Right ventricle myocardium superior (tissue), 1 donor: ENCODE results near the gene DMTF1. TPM values are rescaled to one million over a fixed set of nuclear protein-coding genes. Genes with fewer than 3 reads are reported as not detected.
"Not testable (repeated sequence)": the region's sequence is repeated elsewhere in the genome, so short reads cannot be mapped to it uniquely, and the experiment has no call there.

Experiments used
- ATAC-seq: fragments of 200-7000 bp; cut with Tn5 transposase; one replicate; pipeline ENCODE4 v1.9.1; 2020; ENCODE audit warnings: mild to moderate bottlenecking; ENCODE audit not compliant: poor library complexity
- DNase-seq: peaks from one replicate; pipeline ENCODE4 v3.0.0-alpha.2; 2020
- intact Hi-C: fragments of 100-400 bp; cut with DNase I; formaldehyde crosslinking; loops from one replicate; pipeline ENCODE4 v1.11.2; 2022
- total RNA-seq: library from RNA; stranded (reverse); fragmentation: NEBNext Ultra II Directional; extraction: Animal tissue kit (Norgen Biotek cat#: 25700); gene quantifications from one replicate; pipeline ENCODE4 v1.2.1, GENCODE V29; 2021
- donor health status: DM: no; HTN: yes; CAD: no; lungs with severe emphysema.

The DMTF1 gene
- total RNA-seq, 1 donor from 2014 or later, result 26.8 TPM

DNA sequence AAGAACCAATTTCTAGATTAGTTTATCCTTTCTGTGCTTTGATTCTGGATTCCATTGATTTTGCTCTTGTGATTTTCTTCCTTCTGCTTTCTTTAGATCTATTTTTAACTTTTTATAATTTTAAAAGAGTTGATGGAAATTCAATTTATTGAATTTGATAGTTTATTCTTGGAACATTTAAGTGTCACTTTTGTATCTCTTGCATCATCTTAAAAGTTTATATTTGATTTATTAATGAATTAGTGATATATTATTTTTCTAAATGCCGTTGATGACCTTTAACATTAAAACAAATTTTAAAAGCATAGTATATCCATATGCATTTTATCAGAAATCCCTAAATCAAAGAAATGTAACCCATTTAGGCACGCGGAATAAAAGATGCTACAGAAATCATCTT is 26.9 kb downstream of the DMTF1 start:
- intact Hi-C loops, result no loop called here
- no peak for DNase-seq
- ATAC-seq, result no peak

GRCh38 chr7:87187120-87187519 is 34.9 kb downstream of the DMTF1 start:
- intact Hi-C loops, result no loop called here
- no peak for DNase-seq
- no peak for ATAC-seq

DNA sequence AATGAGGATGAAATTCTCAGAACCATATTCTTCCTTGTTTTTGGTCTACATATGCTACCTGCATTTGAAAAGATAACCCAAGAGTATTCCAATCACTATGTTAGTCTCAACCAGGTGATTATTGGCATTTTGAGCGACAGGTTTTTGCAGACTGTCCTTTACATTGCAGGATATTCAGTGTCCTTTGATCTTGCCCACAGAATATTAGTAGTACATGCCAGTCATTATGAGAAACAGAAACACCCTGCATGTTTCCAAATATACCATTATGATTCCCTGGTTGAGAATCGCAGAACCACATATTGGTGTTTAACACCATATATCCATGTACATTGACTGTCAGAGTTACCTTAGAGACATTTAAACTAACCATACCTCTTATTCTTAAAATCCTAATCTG is 36.7 kb downstream of the DMTF1 start:
- no peak for ATAC-seq
- intact Hi-C loops, result no loop called here
- no peak for DNase-seq

DNA sequence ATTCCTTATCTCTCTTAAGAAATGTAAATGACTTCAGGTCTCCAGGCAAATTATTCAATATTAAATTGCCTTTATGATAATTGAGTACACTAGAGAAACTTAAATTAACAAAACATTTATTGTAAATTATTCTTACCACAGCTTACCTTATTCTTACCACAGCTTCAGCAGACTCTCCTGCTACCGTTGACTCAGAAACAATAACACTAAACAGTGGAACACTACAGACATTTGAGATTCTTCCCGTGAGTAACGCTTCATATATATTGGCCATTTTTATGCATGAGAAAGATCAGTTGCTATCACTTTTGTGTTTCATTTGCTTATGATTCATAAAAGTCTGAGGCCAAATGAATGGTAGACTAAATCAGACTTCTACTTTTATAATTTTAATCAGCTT is 38.5 kb downstream of the DMTF1 start:
- ATAC-seq (no peak), DNase-seq (no peak)
- intact Hi-C loops, result no loop called here

- intact Hi-C loops, result no loop called here
- ATAC-seq (no peak), DNase-seq (no peak)
These were observed 40.7 kb downstream of the DMTF1 start for GRCh38 chr7:87192784-87193487.

GRCh38 chr7:87193912-87194311 is 41.7 kb downstream of the DMTF1 start:
- no peak for ATAC-seq
- DNase-seq, result no peak
- intact Hi-C loops, result no loop called here

GRCh38 chr7:87199241-87199640 is 47.0 kb downstream of the DMTF1 start:
- intact Hi-C loops, result no loop called here
- ATAC-seq, result no peak
- DNase-seq, result no peak

- no peak for DNase-seq
- peak; percentile 48 for ATAC-seq
- intact Hi-C loops, result no loop called here
These were observed 47.6 kb downstream of the DMTF1 start for GRCh38 chr7:87199700-87200450.

DNA sequence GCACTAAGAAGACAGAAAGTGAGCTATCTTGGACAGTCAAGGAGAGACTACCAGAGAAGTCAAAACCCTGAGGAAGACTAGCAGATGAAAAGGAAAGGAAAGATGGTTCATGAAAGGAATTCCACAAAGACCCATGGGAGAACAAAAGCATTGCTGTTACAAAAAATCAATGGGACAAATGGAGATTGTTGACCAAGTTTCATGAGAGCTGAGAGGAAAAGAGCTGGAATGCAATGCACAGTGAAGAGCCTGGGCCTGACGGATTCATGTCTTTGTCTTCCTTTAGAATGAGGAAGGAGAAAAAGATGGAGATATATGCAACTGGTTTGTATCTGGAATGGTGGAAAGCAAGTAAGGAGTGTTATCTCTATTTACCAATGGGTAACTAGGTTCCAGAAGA is 50.0 kb downstream of the DMTF1 start:
- intact Hi-C loops, result no loop called here
- DNase-seq (no peak), ATAC-seq (no peak)

GRCh38 chr7:87202705-87203104 is 50.5 kb downstream of the DMTF1 start:
- intact Hi-C loops, result no loop called here
- ATAC-seq, result no peak
- no peak for DNase-seq

- intact Hi-C loops, ATAC-seq, DNase-seq: not testable (repeated sequence)
These were observed 51.7 kb downstream of the DMTF1 start for GRCh38 chr7:87203929-87204328.

GRCh38 chr7:87204933-87205332 is 52.7 kb downstream of the DMTF1 start:
- intact Hi-C loops, result no loop called here
- ATAC-seq (no peak), DNase-seq (no peak)

DNA sequence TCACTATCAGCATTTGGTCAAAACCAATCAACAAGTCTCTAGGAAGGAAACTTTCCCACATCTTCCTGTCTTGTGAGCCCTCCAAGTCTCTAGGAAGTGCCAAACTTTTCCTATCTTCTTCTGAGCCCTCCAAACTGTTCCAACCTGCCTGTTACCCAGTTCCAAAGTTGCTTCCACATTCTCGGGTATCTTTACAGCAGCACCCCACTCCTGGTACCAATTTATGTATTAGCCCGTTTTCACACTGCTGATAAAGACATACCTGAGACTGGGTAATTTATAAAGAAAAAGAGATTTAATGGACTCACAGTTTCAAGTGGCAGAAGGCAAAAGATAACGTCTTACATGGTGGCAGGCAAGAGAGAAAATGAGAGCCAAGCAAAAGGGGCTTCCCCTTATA is 53.4 kb downstream of the DMTF1 start:
- intact Hi-C loops, DNase-seq, ATAC-seq: not testable (repeated sequence)

- intact Hi-C loops, result no loop called here
- DNase-seq (no peak), ATAC-seq (no peak)
These were observed 54.1 kb downstream of the DMTF1 start for GRCh38 chr7:87206361-87206760.

DNA sequence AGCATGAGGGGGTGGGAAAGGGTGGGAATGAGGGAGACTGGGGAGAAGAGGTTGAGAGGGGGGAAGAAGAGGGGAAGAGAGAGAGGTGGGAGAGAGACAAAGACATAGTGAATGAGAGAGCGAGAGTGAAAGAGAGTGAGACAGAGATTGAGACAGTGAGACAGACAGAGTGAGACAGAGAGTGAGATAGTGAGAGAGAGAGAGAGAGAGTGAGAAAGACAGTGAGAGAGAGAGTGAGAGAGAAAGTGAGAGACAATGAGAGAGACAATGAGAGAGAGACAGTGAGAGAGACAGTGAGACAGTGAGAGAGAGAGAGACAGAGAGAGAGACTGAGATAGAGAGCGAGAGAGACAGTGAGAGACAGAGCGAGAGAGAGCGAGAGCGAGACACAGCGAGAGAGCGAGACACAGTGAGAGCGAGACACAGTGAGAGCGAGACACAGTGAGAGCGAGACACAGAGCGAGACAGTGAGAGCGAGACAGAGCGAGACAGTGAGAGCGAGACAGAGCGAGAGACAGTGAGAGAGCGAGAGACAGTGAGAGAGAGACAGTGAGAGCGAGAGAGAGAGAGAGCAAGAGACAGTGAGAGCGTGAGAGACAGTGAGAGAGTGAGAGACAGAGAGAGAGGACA is 57.2 kb downstream of the DMTF1 start:
- DNase-seq (no peak), ATAC-seq (no peak)
- intact Hi-C loops, result no loop called here

GRCh38 chr7:87210506-87210905 is 58.3 kb downstream of the DMTF1 start:
- DNase-seq (no peak), ATAC-seq (no peak)
- intact Hi-C loops, result no loop called here

DNA sequence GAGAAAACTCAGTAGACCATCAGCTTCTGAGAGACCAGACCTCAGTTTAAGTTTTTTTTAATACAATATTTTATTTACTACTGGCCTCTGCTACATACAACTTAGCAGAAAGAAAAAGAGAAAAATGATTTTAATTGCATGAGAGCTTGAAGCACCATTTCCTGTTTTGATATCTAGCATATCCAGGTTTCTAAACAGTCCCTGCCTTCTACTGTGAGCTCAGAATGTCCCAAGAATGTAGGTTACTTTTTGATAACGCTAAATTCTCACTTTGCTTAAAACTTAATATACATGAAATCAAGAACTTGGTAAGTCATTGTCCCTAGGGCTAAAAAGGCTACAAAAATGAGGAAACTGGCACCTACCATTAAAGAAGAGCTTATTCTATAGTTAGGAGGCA is 60.2 kb downstream of the DMTF1 start:
- DNase-seq (no peak), ATAC-seq (no peak)
- intact Hi-C loops, result no loop called here

DNA sequence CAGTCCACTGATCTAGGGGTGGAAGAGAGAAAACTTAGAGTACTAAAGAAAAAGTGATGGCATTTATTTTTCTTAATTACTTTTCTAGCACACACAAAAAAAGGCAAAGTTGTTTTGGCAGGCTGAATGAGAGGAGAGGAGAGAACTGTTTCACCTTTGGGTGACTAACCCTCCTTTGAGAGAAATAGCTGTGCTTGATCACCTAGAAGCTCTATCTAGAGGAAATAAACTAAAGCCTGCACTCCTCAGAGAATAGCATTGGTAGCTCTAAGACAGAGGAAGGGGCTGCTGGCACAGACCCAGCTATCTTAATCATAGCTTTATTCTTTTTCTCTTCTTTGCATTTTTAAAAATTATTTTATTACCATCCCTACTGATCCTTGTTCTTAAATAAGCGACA is 61.0 kb downstream of the DMTF1 start:
- no peak for ATAC-seq
- intact Hi-C loops, result no loop called here

DNA sequence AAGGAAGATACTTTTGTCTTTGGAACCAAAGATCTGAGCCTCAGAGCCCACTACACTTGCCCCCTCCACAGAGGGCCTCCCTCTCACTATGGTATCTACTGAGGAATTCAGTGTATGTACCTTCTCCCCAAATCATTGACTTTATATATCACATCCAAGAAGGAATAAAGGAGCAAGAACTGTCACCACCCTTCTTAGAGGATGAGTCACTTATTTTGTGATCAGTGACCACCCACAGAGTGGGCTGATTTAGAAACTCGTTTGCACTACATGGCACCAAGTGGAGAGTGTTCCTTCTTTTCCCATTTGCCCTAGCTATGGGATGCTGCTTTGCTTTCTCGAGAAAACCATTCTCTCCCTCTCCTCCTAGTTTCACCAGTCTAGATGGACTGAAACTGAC is 61.6 kb downstream of the DMTF1 start:
- DNase-seq (no peak), ATAC-seq (no peak)
- intact Hi-C loops, result no loop called here

More for the DNA sequence above, 61.0 kb downstream of the DMTF1 start:
- DNase-seq, result no peak

DNA sequence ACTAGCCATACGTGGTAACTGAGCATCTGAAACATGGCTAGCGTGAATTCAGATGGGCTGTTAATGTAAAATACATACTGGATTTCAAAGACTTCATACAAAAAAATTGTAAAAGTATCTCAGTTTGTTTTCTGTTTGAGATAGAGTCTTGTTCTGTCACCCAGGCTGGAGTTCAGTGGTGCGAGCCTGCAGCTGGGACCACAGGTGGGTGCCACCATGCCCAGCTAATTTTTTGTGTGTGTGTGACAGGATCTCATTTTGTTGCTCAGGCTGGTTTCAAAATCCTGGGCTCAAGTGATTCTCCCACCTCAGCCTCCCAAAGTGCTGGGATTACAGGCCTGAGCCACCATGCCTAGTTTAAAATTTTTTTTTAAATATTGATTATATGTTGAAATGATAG is 62.8 kb downstream of the DMTF1 start:
- intact Hi-C loops, result loop anchor here (5.0 kb wide), 1 partner anchor 63 kb away; the partner anchor contains the start of gene DMTF1
- DNase-seq (no peak), ATAC-seq (no peak)
